HCT116 (cell line): ENCODE results near the gene PHYH. TPM values are rescaled to one million over a fixed set of nuclear protein-coding genes. Genes with fewer than 3 reads are reported as not detected.

Experiments used
- ATAC-seq: fragments of 200-7000 bp; cut with Tn5 transposase; 2 replicates; pipeline ENCODE4 v1.9.1; 2020; ENCODE audit warnings: mild to moderate bottlenecking, moderate library complexity
- BruUV-seq: library from RNA; stranded (reverse); fragments of 400-500 nt; replicated peaks from 2 replicates; lab custom pipeline; 2021; lab: Mats Ljungman, UMichigan
- CTCF ChIA-PET: fragments of 300-600 bp; sonication (Branson Sonifier 250); formaldehyde crosslinking; loops from one replicate; lab custom pipeline; 2021; ENCODE audit warnings: antibody characterized with exemption; lab: Charles Lee
- POLR2A ChIA-PET: fragments of 300-600, 350-600 bp; sonication (Branson Sonifier 250); formaldehyde crosslinking; loops from one replicate; lab custom pipeline; 2021; ENCODE audit warnings: antibody characterized with exemption; lab: Charles Lee
- RAD21 ChIA-PET, 2 experiments: fragments of 300-600 bp; sonication (Branson Sonifier 250); formaldehyde crosslinking; loops; one replicate each; lab custom pipeline; 2023; ENCODE audit warnings: low total read pairs in 2 of 2; ENCODE audit not compliant: uncharacterized antibody in 2 of 2, unreplicated experiment in 2 of 2, low non-redundant PET in 1 of 2; lab: Charles Lee
- DNase-seq: peaks from one replicate; pipeline ENCODE4 v3.0.0-alpha.2; 2010; ENCODE audit warnings: low read depth, low spot score
- H2AFZ ChIP-seq: fragments of 200-600 bp; shearing (Covaris generic), sonication (generic); 2 replicates; pipeline ENCODE4 v1.6.1; 2017; ENCODE audit warnings: low read depth, mixed run types, mixed read lengths, antibody characterized with exemption, low read length; ENCODE audit not compliant: poor library complexity, severe bottlenecking
- H3K27ac ChIP-seq: 2 replicates; pipeline ENCODE4 v1.5.1; 2012; ENCODE audit warnings: low read depth, low read length
- H3K27me3 ChIP-seq: fragments of 200-600 bp; sonication (generic); 2 replicates; pipeline ENCODE4 v1.6.1; 2016; ENCODE audit warnings: mixed run types, low read length, mixed read lengths; ENCODE audit not compliant: insufficient read depth
- H3K36me3 ChIP-seq, 2 experiments: fragments of 200-500 bp in 1 of 2; fragments of 200-600 bp in 1 of 2; sonication (Bioruptor generic) in 1 of 2; sonication (generic) in 1 of 2; 2 replicates each; pipeline versions ENCODE4 v1.5.1 to v1.6.1; 2014 to 2016; ENCODE audit warnings: low read length in 2 of 2, inconsistent platforms in 1 of 2, mixed read lengths in 1 of 2, mixed run types in 1 of 2; ENCODE audit not compliant: insufficient read depth in 2 of 2, control insufficient read depth in 1 of 2
- H3K4me1 ChIP-seq, 2 experiments: fragments of 200-600 bp in 1 of 2; sonication (generic) in 1 of 2; 2 replicates each; pipeline versions ENCODE4 v1.5.1 to v1.6.1; 2012 to 2017; ENCODE audit warnings: low read length in 2 of 2, inconsistent platforms in 1 of 2, mild to moderate bottlenecking in 1 of 2, mixed read lengths in 1 of 2, mixed run types in 1 of 2, moderate library complexity in 1 of 2; ENCODE audit not compliant: insufficient read depth in 2 of 2, control insufficient read depth in 1 of 2
- H3K4me2 ChIP-seq: fragments of 200-600 bp; sonication (generic); 2 replicates; pipeline ENCODE4 v1.6.1; 2017; ENCODE audit warnings: mixed run types, low read length, mixed read lengths
- H3K4me3 ChIP-seq, 2 experiments: fragments of 200-600 bp in 1 of 2; sonication (generic) in 1 of 2; replicated peaks in 1 of 2; 2 replicates each; pipeline ENCODE4 v1.5.1; 2011 to 2016; ENCODE audit warnings: low read length in 2 of 2, control low read depth in 1 of 2, low read depth in 1 of 2, mild to moderate bottlenecking in 1 of 2, mixed read lengths in 1 of 2, mixed run types in 1 of 2
- H3K79me2 ChIP-seq: fragments of 200-600 bp; sonication (generic); 2 replicates; pipeline ENCODE4 v1.6.1; 2017; ENCODE audit warnings: mild to moderate bottlenecking, mixed run types, low read length, moderate library complexity, mixed read lengths; ENCODE audit not compliant: insufficient read depth
- H3K9ac ChIP-seq: fragments of 200-600 bp; sonication (generic); 2 replicates; pipeline ENCODE4 v1.6.1; 2016; ENCODE audit warnings: low read length, mixed read lengths
- H3K9me2 ChIP-seq: fragments of 200-600 bp; sonication (generic), shearing (Covaris generic); 2 replicates; pipeline ENCODE4 v1.6.1; 2017; ENCODE audit warnings: mixed run types, mild to moderate bottlenecking, moderate library complexity; ENCODE audit not compliant: insufficient read depth
- H3K9me3 ChIP-seq, 2 experiments: fragments of 200-500 bp in 1 of 2; fragments of 200-600 bp in 1 of 2; sonication (Bioruptor generic) in 1 of 2; sonication (generic) in 1 of 2; 2 replicates each; pipeline ENCODE4 v1.6.1; 2014 to 2017; ENCODE audit warnings: low read length in 2 of 2, mixed read lengths in 2 of 2, inconsistent platforms in 1 of 2, low read depth in 1 of 2, mild to moderate bottlenecking in 1 of 2, mixed run types in 1 of 2, moderate library complexity in 1 of 2; ENCODE audit not compliant: control insufficient read depth in 1 of 2, insufficient read depth in 1 of 2
- H4K20me1 ChIP-seq: fragments of 200-600 bp; sonication (generic), shearing (Covaris generic); 2 replicates; pipeline ENCODE4 v1.6.1; 2017; ENCODE audit warnings: mixed run types, mild to moderate bottlenecking, moderate library complexity; ENCODE audit not compliant: insufficient read depth
- CBX3 ChIP-seq: IDR thresholded peaks from 2 replicates; pipeline ENCODE4 v1.6.1; 2012; ENCODE audit warnings: low read depth
- CEBPB ChIP-seq: IDR thresholded peaks from 2 replicates; pipeline ENCODE4 v1.6.1; 2012; ENCODE audit warnings: low read depth
- EGR1 ChIP-seq: IDR thresholded peaks from 2 replicates; pipeline ENCODE4 v1.6.1; 2012; ENCODE audit warnings: low read depth
- ELF1 ChIP-seq: IDR thresholded peaks from 2 replicates; pipeline ENCODE4 v1.6.1; 2012; ENCODE audit warnings: low read depth, borderline replicate concordance
- EZH2 ChIP-seq: fragments of 200-600 bp; sonication (generic); IDR thresholded peaks from 2 replicates; pipeline ENCODE4 v1.6.1; 2017; ENCODE audit warnings: antibody characterized with exemption, mixed run types
- EZH2phosphoT487 ChIP-seq: fragments of 200-600 bp; IDR thresholded peaks from 2 replicates; pipeline ENCODE4 v1.6.1; 2018; ENCODE audit warnings: antibody characterized with exemption, borderline replicate concordance
- FOSL1 ChIP-seq: IDR thresholded peaks from 2 replicates; pipeline ENCODE4 v1.6.1; 2012; ENCODE audit warnings: low read depth
- JUND ChIP-seq: IDR thresholded peaks from 2 replicates; pipeline ENCODE4 v1.6.1; 2012
- POLR2A ChIP-seq: IDR thresholded peaks from 2 replicates; pipeline ENCODE4 v1.7.0; 2011; ENCODE audit warnings: borderline replicate concordance; ENCODE audit not compliant: insufficient read depth, insufficient read length; ENCODE audit errors: extremely low read depth
- POLR2AphosphoS5 ChIP-seq: IDR thresholded peaks from 2 replicates; pipeline ENCODE4 v1.6.1; 2011; ENCODE audit warnings: mild to moderate bottlenecking, low read depth, low read length, moderate library complexity
- RAD21 ChIP-seq: IDR thresholded peaks from 2 replicates; pipeline ENCODE4 v1.6.1; 2012; ENCODE audit warnings: low read depth, mild to moderate bottlenecking
- SP1 ChIP-seq: IDR thresholded peaks from 2 replicates; pipeline ENCODE4 v1.6.1; 2012; ENCODE audit warnings: low read depth
- SRF ChIP-seq: IDR thresholded peaks from 2 replicates; pipeline ENCODE4 v1.6.1; 2012; ENCODE audit warnings: low read depth
- TCF7L2 ChIP-seq: IDR thresholded peaks from 2 replicates; pipeline ENCODE4 v1.7.0; 2011; ENCODE audit warnings: borderline replicate concordance, inconsistent platforms; ENCODE audit not compliant: insufficient read depth, insufficient read length; ENCODE audit errors: extremely low read depth
- YY1 ChIP-seq: IDR thresholded peaks from 2 replicates; pipeline ENCODE4 v1.6.1; 2011; ENCODE audit warnings: low read length, low read depth, moderate library complexity, mild to moderate bottlenecking; ENCODE audit not compliant: insufficient replicate concordance; ENCODE audit errors: extremely low read depth
- ZFX ChIP-seq: fragments of 450-650 bp; IDR thresholded peaks from 2 replicates; pipeline ENCODE4 v1.6.1; 2017
- ZNF274 ChIP-seq: fragments of 200-500 bp; sonication (Bioruptor generic); IDR thresholded peaks from 2 replicates; pipeline ENCODE4 v1.6.1; 2014; ENCODE audit warnings: mild to moderate bottlenecking, low read depth, low read length, inconsistent platforms
- intact Hi-C: fragments of 100-400 bp; cut with micrococcal nuclease; formaldehyde crosslinking; loops from 2 replicates; pipeline ENCODE4 v1.10.0; 2022
- total RNA-seq: library from RNA; stranded (reverse); gene quantifications from one replicate; pipeline ENCODE4 v1.2.1, GENCODE V29; 2021; ENCODE audit not compliant: unreplicated experiment
- TF ChIP-seq, protein P1 (sequence below): IDR thresholded peaks from 2 replicates; pipeline ENCODE4 v1.6.1; 2012
- TF ChIP-seq, protein P2 (sequence below): IDR thresholded peaks from 2 replicates; pipeline ENCODE4 v1.6.1; 2012

Gene PHYH
- total RNA-seq, 1 experiment from 2014 or later: 15.3 TPM

DNA sequence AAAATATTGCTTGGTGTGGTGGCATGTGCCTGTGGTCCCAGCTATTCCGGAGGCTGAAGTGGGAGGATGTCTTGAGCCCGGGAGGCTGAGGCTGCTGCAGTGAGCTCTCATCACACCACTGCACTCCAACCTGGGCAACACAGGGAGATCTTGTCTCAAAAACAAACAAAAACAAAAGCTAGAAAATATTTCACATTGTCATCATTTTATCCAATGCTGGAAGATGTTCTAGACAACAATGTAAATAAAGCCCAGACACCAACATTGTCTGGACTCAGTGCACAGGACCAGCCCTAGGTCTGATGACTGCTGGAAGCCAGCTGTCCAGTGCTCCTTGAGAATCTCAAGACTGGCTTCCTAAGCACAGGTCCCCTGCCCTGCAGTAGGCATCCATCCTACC is 34.7 kb upstream of the PHYH start:
- no peak overlapping the region for H2AFZ ChIP-seq
- ATAC-seq (no peak), DNase-seq (no peak)
- H3K9ac ChIP-seq: no peak overlapping the region
- no peak overlapping the region for H3K27ac ChIP-seq
- H3K36me3 ChIP-seq: peaks cover 12 to 30% of the 10 kb centered on the region in 2 experiments; a peak in 3 of 4 replicates
- ChIA-PET RAD21 (no interaction called here), POLR2A (no interaction called here), CTCF (no interaction called here)
- H3K4me1 ChIP-seq: no peaks in the 10 kb centered on the region
- H3K9me2 ChIP-seq: no peaks in the 10 kb centered on the region
- no TSS peak for BruUV-seq
- H3K4me2 ChIP-seq: no peak overlapping the region
- TF ChIP-seq ZFX (no peak), CBX3 (no peak), SP1 (no peak), RAD21 (no peak), YY1 (no peak), EZH2 (no peak), JUND (no peak), ELF1 (no peak), EGR1 (no peak), CEBPB (no peak), EZH2phosphoT487 (no peak), FOSL1 (no peak), POLR2AphosphoS5 (no peak), SRF (no peak), POLR2A (no peak), ZNF274 (no peak), TCF7L2 (no peak)
- TF ChIP-seq, protein P1, sequence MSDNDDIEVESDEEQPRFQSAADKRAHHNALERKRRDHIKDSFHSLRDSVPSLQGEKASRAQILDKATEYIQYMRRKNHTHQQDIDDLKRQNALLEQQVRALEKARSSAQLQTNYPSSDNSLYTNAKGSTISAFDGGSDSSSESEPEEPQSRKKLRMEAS: no peak
- TF ChIP-seq, protein P2, sequence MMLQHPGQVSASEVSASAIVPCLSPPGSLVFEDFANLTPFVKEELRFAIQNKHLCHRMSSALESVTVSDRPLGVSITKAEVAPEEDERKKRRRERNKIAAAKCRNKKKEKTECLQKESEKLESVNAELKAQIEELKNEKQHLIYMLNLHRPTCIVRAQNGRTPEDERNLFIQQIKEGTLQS: no peak
- no peaks in the 10 kb centered on the region for H3K27me3 ChIP-seq
- H4K20me1 ChIP-seq: no peaks in the 10 kb centered on the region
- peaks cover 9% of the 10 kb centered on the region; the same call in 1 of the 2 replicates for H3K79me2 ChIP-seq
- H3K9me3 ChIP-seq: no peaks in the 10 kb centered on the region
- H3K4me3 ChIP-seq: no peak overlapping the region
- intact Hi-C loops: no loop called here
